ENCODE results near the gene RPS3.
A peak's percentile ranks its signal among the peaks of the same experiment; 100 is the strongest.

Gene RPS3

DNA sequence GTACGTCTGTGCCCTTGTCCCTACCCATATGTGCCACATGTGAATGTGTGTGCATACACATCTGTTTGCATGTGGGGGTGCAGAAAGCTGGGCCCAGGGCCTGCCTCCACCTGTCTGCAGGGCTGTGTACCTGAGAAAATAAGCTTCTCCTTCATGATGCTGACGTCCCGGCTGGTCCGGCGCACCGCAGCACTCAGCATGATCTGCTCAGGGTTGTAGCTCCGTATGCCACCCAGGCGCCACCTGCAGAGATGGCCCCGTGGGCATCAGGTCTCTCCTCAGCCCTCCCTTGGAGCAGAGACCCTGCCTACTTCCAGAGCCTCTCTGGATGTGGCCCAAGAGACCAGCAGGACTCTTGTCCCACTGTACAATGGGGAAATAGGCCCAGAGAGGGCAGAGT is 37.5 kb downstream of the RPS3 start:
- no peak for DNase-seq

DNA sequence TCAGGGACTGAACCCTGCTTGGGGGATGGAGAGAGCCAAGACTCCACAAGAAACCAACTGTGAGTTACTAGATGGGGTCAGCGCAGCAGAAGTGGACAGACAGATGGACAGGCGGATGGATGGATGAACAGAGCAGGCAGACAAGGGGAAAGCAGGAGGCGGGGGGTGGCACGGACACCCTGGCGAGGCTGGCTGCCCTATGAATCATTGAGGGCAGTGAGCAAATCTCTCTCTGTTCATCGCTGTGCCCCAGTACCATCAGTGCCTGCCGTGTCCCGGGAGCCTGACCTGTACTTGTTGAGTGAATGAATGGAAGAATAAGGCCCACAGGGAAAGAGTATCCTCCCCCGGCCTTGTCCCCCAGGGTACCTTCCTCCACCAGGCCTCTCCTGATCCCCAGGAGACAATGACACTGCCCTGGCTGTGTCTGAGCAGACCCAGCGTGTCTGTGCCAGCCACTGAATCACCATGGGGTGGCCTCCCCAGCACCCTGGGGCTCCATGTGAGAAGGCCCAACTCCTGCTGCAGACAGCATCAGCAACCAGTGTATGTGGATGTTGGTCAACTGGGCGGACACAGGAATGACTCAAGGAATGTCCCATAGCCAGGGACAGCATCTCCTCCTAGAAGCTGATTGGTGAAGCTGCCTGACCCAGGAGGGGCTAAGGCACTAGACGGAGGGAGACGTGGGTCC is 38.8 kb downstream of the RPS3 start:
- DNase-seq = no peak

DNA sequence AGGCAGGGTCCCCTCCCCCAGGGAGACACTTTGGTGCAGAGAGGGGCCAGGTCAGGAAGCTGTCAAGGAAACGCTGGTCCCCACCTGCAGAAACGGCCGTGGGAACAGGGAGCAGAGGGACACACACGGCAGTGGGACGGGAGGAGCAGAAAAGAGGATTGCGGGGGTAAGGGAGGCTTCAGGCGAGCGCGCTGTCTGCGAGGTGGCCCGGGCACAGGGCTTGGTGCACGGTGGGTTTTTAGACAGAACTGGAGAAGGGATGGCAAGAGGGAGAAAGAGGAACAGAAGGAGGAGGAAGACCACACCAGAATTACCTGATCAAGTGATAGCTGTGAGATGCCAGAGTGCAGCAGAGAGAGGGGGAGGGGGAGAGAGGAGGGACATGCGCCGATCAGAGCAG is 39.7 kb downstream of the RPS3 start:
- no peak for DNase-seq

DNA sequence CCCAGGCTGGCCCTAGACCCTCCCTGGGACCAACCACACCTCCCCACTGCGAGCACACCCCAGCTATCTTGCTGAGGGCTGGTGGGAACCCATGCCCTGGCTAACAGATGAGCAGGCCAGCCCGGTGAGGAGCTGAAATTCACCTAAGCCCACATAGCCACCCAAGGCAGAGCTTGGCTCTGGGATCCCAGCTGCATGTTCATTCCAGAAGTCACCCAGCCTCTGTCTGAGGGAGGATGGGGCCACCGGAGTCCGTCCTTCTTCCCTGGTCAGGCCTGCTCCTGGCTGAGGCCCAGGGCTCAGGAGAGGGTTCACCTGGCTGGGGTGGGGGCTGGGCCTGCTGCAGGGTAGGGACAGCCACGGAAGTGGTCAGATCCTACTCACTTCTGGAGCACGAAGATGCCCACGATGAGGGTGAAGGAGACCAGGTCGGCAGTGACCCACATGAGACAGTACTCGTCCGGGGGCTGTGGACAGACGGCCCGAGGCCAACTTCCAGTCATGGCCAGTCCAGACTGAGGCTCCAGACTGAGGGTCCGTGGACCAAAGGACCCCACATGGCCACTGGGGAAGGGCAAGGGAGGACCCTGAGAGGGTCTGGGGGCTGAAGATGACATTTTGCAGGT is 40.3 kb downstream of the RPS3 start:
- DNase-seq = no peak

DNA sequence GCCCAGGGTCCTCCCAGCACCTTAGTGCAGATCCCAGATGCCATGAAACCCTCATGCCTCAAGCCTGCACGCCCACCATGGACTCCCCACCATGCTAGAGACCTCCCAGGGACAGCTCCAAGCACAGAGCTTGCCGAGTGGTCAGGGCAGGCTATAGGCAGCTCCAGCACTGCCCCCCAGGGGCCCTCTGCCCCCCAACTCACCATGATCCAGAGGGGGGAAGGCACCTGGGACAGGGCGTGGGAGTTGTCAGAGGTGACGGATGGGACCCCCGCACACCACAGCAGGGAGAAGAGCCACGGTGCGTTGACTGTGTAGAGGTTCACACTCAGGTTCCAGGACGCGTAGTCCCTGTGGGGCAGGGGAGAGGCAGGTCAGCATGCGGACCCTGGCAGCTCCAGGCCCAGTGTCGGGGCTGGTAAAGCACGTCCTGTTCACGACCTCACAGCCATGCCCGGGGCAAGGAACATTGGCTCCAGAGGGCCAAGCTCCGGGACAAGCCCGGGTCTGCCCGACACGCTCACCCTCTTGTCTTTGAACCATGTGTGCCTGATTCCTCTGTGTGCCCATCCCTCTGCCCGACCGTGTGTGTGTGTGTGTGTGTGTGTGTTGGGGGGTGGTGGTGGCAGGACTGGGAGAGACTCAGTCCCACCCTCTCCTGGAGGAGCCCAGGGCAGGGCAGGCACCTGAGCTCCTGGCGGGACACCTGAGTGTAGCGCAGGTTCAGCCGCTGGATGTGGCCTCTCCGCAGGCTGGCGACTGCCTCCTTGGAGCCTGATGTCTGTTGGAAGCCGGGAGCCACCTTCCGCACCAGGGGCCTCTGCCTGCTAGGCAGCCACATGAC is 41.9 kb downstream of the RPS3 start:
- no peak for DNase-seq

DNA sequence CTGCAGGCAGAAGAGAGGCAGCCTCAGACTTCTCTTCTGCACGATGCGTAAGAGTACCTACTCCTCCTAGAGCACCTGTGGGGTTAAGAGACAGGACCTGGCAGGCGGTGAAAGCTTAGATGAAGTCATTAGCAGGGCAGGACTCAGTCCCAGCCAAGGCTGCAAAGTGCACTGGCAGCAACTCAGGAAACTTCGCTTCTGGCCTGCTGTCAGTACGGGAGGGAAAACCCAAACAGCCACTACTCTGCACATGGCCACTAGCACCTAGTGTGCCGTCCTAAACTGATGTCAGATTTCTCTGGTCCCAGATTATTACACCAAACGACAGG is 42.5 kb downstream of the RPS3 start:
- DNase-seq = no peak

DNA sequence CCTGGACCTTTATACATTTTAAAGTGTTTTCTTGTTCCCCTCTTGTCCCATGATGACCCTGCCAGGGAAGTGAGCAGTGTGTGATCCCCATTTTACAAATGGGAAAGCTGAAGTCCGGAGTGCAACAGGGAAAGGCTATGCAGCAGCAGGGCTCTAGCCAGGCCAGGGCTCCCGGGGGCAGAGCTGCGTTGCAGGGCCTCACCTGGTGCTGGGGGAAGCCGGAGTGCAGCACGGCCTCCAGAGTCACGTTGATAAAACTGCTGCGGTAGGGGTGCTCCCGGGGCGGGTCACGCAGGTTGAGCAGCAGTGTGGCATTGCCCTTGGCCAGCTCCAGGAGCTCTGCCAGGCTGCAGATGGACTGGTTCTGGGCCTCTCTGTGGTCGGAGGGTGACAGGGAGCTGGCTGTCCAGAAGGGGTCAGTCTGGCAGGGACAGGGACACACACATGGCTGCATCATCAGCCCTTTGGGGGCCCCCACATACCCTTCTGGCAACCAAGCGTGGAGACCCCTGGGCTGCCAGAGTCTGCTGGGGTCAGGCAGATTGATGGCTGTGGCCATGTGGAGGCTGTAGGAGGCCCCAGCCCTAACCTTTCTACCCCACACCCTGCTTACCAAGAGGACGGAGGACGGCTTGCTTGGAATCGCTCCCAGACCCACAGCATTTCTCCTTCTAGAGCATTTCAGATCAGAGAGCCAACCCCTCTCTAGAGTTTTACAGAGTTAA is 43.0 kb downstream of the RPS3 start:
- DNase-seq = no peak

DNA sequence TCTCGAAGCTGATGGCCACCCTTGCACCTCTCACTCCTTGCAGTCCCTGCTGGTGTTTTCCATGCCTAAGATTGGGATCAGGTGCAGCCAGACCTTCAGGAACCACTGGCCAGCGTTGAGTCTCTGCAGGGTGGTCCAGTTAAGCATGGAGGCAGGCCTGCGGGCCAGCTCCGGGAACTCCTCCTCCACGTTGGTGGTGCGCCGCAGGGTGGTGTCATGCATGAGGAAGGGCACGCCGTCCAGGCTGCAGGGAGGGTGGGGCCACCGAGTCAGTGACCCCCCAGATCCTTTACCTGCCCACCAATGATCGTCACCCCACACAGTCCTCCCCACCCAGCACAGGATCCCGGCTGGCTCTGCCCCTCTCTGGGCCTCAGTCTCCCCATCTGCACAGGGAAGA is 43.7 kb downstream of the RPS3 start:
- DNase-seq = no peak

DNA sequence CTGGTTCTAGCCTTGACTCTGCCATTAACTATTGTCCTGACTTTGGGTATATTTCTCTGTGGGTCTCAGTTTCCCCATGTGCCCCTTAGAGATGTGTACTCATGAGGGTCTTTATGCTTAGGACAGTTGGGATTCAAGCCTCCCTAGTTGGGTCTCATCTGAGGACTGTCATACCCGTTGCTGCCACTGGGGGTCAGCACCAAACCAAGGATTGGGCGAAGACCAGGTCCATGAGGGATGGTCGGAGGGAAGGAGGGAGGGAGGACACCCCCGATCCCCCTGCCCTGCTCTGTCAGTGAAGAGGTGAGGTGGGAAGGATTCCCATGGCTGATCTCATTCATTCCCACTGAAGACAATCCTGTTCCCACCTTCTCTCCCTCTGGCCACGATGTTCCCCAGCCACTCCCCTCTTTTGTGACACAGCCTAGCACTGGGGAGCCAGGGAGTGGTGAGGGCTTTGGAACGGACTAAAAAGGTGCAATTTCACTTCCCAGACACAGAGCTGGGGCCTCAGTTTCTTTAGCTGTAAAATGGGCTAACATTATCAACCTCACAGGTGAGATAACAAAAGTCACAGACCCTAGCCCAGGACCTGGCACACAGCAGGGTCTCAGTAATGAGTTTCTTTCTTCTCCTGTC is 46.1 kb downstream of the RPS3 start:
- DNase-seq = peak; percentile 75

DNA sequence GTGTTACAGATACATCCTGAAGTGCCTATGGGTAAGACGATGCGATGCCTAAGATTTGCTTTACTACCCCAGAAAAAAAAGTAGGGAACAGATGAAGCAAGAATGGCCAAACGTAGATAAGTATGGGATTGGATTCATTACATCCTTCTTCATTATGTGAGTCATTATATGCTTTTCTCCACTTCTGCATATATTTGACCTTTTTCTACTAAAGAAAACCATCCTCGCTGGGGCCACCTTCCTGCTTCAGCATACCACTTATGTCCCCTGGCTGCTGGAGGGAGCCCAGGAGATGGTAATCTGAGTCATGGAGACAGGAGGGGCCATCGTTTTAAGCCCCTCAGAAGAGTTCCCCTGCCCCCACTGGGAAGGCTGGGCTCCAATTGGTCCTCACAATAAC is 48.1 kb downstream of the RPS3 start:
- no peak for DNase-seq

DNA sequence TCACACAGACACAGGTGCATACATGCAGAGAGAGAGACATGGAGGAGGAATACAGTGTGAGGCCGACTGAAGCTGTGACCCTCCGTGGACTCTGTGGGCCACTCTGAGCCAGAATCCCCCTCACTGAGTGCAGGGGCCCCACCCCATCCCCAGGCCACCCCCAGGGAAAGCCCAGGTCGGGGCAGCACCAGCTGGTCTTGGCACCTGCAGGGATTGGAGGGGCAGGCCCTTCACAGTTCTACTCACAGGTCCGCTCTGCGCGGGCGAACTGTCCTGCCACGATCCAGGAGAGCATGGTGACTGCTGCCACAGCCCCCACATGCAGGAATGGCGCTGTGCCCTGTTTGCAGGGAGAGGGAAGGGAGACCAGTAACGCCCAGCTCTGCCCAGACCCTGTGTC is 50.0 kb downstream of the RPS3 start:
- DNase-seq = no peak

DNA sequence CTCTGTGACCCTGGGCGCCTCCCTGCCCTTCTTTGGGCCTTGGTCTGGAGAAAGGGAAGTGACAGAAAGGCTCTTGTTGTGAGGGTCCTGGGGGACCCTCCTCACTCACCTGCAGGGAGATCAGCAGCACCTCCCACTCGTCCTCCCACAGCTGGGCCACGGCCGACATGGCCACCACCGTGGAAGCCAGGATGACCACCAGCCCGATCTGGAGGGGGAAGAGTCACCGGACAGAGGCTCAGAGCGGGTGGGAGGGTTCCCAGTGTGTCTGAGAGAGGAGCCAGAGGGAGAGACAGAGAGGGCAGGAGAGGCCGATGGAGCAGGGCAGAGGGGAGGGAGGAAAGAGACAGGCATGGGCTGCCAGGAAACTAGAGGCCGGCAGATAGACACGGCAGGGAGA is 50.5 kb downstream of the RPS3 start:
- no peak for DNase-seq

DNA sequence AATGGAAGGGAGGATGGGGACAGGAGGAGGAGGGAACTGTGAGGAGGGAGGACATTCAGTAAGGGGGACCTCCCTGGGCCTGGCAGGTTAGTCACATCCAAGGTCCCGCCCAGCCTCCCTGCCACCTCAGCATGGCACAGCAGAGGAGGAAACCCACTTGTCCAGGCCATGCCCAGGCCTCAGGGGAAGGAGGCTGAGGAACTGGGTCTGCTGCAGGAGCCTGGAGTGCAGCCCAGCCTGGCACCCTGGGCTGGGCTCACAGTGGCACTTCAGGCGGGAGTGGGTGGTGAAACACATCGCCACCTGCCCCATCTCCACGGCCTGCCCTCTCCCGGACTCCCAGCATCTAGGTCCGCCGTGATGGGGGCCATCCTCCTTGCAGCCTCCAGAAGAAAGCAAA is 50.9 kb downstream of the RPS3 start:
- no peak for DNase-seq

DNA sequence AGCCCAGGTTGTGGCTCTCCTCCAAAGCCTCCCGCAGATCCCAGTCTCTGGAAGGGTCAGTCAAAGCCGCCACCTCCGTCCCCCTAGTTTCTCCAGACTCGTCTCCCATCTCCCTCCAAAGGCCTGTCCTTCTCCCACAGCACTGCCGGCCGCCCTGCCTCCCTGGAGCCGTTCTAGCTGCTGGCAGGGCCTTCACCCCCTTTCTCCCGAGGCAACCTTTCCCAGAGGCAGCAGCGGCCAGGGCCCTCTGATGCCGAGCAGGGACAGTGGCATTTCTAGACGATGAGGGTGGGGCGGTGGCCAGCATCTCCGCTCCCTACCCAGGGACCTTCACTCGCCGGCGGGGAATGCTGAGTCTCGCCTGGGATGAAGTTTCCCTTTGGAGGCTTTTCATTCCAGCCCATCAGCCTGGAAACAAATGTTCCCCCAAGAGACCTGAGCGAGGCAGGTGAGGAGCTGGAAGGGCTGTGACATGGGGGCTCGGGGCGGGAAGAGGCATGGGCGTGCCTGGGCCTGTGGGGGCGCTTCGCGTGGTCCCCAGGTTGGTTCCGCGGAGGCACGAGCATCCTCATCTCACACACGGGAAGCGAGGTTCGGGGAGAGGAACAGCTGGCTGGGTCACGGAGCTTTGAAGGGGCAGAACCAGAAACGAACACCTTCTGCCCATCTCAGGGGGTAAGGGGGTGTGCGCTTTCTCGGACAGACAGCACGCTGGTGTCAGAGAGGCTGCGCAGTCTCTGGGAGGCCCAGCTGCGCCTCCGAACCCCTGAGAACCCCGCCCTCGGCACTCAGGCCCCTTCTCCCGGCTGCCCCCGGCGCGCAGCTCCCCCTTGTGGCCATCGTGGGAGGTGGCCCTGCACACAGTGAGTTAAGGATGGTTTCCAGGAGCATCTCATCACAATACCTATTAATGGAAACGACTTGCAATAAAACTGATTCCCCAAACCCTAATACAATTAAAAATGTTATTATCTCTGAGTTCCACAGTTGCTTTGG is 51.8 kb downstream of the RPS3 start:
- DNase-seq = peak; percentile 28

DNA sequence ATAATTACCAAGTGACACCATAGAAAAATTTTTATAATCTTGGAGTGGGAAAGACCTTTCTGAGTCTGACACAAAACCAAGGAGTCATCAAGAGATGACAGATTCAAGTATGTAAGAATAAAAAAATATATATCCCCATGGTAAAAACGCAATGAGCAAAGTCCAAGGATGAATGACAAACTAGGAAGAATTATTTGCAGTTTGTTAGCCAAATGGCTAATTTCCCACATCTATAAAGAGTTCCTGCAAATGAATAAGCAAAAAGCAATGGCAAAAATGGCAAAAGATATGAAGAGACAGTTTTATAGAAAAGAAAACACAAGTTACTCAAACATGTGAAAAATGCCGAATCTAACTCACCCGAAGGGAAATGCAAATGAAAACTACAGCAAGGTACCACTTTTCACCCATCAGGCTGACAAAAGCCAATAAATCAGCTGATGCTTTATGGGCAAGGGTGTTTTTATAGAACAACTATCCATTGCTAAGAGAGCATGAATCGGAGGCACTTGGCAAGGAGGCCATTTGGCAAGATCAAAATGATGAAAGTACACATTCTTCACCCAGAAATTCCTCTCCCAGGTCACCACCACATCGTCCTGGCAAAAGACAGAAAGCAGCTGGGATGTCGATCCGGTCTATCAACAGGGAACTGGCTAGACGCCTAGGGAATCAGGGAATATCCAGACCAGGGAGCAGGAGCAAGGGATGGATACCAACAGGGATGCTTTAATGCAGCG is 54.8 kb downstream of the RPS3 start:
- no peak for DNase-seq

DNA sequence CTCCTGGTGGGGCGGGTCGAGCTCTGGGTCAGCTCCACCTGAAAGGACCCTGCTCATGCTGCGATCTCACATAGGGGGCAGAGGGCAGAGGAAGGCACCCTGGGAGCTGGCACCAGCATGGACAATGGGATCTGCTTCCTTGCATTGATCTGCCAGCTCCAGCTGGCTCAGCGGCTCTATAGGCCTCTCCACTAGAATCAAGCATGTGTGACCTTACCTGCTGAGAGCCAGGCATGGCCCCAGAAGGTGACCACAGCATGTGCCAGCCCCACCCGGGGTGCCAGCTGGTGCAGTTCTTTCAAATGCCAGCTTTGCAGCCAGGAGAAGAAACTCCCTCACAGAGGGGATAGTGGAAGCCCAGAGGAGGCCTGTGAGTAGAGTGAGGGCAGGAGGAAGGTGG is 55.7 kb downstream of the RPS3 start:
- DNase-seq = no peak

All from T-helper 9 cell (primary cell).